Right lobe of liver (tissue), 4 donors: Measurements from ENCODE around the gene SVOPL.

Source experiments
- POLR2A ChIP-seq: fragments of 450-650 bp; IDR thresholded peaks from one replicate; pipeline ENCODE4 v1.6.1; 2017; ENCODE audit warnings: antibody characterized with exemption, mild to moderate bottlenecking
- TF ChIP-seq, protein P1 (sequence below), 4 donors: fragments of 200-600 bp in 3 of 4; fragments of 450-650 bp in 1 of 4; IDR thresholded peaks; one replicate each; pipeline versions ENCODE4 v1.5.1 to v1.8.0; 2016 to 2022; ENCODE audit warnings: antibody characterized with exemption in 4 of 4, mild to moderate bottlenecking in 2 of 4
- donor health status: DM: no; HTN: no; CAD: no.
- donor health status: DM: no; HTN: no; CAD: no.
- donor health status: DM: no; HTN: yes; CAD: no.

DNA sequence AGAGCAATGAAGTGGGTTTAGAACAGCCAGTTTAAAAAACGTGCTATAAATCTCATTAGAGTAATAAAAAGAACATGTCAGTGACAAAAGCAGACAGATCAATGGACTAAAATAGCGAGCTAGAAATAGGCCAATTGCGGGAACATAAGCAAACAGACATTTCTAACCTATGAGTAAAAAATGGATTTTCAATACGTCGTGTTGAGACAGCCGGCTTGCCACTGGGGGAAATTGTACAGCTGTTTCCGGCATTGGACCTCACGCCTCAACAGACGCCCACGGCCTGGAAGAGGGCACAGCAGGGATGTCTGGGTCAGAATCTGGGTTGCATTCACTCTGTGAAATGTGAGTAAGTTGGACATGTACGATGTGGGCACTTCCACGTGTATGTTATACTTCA lies 92.9 kb downstream of the SVOPL start:
- TF ChIP-seq, protein P1, sequence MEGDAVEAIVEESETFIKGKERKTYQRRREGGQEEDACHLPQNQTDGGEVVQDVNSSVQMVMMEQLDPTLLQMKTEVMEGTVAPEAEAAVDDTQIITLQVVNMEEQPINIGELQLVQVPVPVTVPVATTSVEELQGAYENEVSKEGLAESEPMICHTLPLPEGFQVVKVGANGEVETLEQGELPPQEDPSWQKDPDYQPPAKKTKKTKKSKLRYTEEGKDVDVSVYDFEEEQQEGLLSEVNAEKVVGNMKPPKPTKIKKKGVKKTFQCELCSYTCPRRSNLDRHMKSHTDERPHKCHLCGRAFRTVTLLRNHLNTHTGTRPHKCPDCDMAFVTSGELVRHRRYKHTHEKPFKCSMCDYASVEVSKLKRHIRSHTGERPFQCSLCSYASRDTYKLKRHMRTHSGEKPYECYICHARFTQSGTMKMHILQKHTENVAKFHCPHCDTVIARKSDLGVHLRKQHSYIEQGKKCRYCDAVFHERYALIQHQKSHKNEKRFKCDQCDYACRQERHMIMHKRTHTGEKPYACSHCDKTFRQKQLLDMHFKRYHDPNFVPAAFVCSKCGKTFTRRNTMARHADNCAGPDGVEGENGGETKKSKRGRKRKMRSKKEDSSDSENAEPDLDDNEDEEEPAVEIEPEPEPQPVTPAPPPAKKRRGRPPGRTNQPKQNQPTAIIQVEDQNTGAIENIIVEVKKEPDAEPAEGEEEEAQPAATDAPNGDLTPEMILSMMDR (IDR thresholded peaks at IDR 0.05) = no peak
- no peak for TF ChIP-seq POLR2A
